ENCODE measurements around the gene SCGB3A1. TPM values are rescaled to one million over a fixed set of nuclear protein-coding genes. Genes with fewer than 3 reads are reported as not detected.
A peak's percentile ranks its signal among the peaks of the same experiment; 100 is the strongest.

The SCGB3A1 gene
- total RNA-seq, 2 donors from 2014 or later = not detected

GRCh38 chr5:180611140-180611850, 20.0 kb upstream of the SCGB3A1 start:
- no peak for DNase-seq (ENCODE audit: low spot score in 2 of 2)
- H3K36me3 Mint-ChIP-seq = no peaks in the 10 kb centered on the region
- H3K27ac Mint-ChIP-seq = no peak overlapping the region
- H3K9me3 Mint-ChIP-seq = no peaks in the 10 kb centered on the region
- no peak for ATAC-seq

GRCh38 chr5:180609817-180610550, 18.7 kb upstream of the SCGB3A1 start:
- H3K27ac Mint-ChIP-seq = no peak overlapping the region
- H3K9me3 Mint-ChIP-seq = no peaks in the 10 kb centered on the region
- no peaks in the 10 kb centered on the region for H3K36me3 Mint-ChIP-seq
- DNase-seq (ENCODE audit: low spot score in 2 of 2) (no peak), ATAC-seq (no peak)

GRCh38 chr5:180609386-180609785, 18.1 kb upstream of the SCGB3A1 start:
- ATAC-seq (no peak), DNase-seq (ENCODE audit: low spot score in 2 of 2) (no peak)
- H3K36me3 Mint-ChIP-seq = no peaks in the 10 kb centered on the region
- no peak overlapping the region for H3K27ac Mint-ChIP-seq
- H3K9me3 Mint-ChIP-seq = no peaks in the 10 kb centered on the region

GRCh38 chr5:180608572-180609310, 17.4 kb upstream of the SCGB3A1 start:
- H3K27ac Mint-ChIP-seq = no peak overlapping the region
- DNase-seq (ENCODE audit: low spot score in 2 of 2) = no peak
- H3K36me3 Mint-ChIP-seq = no peaks in the 10 kb centered on the region
- ATAC-seq = no peak
- no peaks in the 10 kb centered on the region for H3K9me3 Mint-ChIP-seq

GRCh38 chr5:180607861-180608571, 16.7 kb upstream of the SCGB3A1 start:
- DNase-seq (ENCODE audit: low spot score in 2 of 2) (no peak), ATAC-seq (no peak)
- H3K9me3 Mint-ChIP-seq = no peaks in the 10 kb centered on the region
- H3K36me3 Mint-ChIP-seq = no peaks in the 10 kb centered on the region
- H3K27ac Mint-ChIP-seq = no peak overlapping the region

- ATAC-seq = peak in 1 of 2 donors; percentile 43
- Mint-ChIP-seq H3K36me3 (no peaks in the 10 kb centered on the region), H3K27ac (no peak overlapping the region), H3K9me3 (no peaks in the 10 kb centered on the region)
- DNase-seq (ENCODE audit: low spot score in 2 of 2) = no peak
Observed at GRCh38 chr5:180606215-180606785, 15.0 kb upstream of the SCGB3A1 start.

- peak in 1 of 2 donors; percentile 71 for DNase-seq (ENCODE audit: low spot score in 2 of 2)
- H3K36me3 Mint-ChIP-seq = no peaks in the 10 kb centered on the region
- ATAC-seq = peak; percentile 56 to 72
- H3K27ac Mint-ChIP-seq = no peak overlapping the region
- H3K9me3 Mint-ChIP-seq = no peaks in the 10 kb centered on the region
Observed at GRCh38 chr5:180605554-180606214, 14.4 kb upstream of the SCGB3A1 start.

GRCh38 chr5:180604271-180604670, 13.0 kb upstream of the SCGB3A1 start:
- DNase-seq (ENCODE audit: low spot score in 2 of 2) (no peak), ATAC-seq (no peak)
- no peaks in the 10 kb centered on the region for H3K9me3 Mint-ChIP-seq
- H3K36me3 Mint-ChIP-seq = no peaks in the 10 kb centered on the region
- H3K27ac Mint-ChIP-seq = no peak overlapping the region

GRCh38 chr5:180603076-180603594, 11.8 kb upstream of the SCGB3A1 start:
- H3K9me3 Mint-ChIP-seq = no peaks in the 10 kb centered on the region
- H3K36me3 Mint-ChIP-seq = no peaks in the 10 kb centered on the region
- no peak overlapping the region for H3K27ac Mint-ChIP-seq
- no peak for DNase-seq (ENCODE audit: low spot score in 2 of 2)
- ATAC-seq = no peak

GRCh38 chr5:180602481-180603075, 11.3 kb upstream of the SCGB3A1 start:
- no peak overlapping the region for H3K27ac Mint-ChIP-seq
- no peaks in the 10 kb centered on the region for H3K36me3 Mint-ChIP-seq
- DNase-seq (ENCODE audit: low spot score in 2 of 2) (no peak), ATAC-seq (no peak)
- H3K9me3 Mint-ChIP-seq = no peaks in the 10 kb centered on the region

- ATAC-seq (no peak), DNase-seq (ENCODE audit: low spot score in 2 of 2) (peak in 1 of 2 donors; percentile 50)
- Mint-ChIP-seq H3K27ac (no peak overlapping the region), H3K9me3 (no peaks in the 10 kb centered on the region), H3K36me3 (no peaks in the 10 kb centered on the region)
Observed at GRCh38 chr5:180601591-180602480, 10.5 kb upstream of the SCGB3A1 start.

- no peak for DNase-seq (ENCODE audit: low spot score in 2 of 2)
Observed at GRCh38 chr5:180600554-180601041, 9.3 kb upstream of the SCGB3A1 start.

GRCh38 chr5:180599981-180600553, 8.8 kb upstream of the SCGB3A1 start:
- no peak for DNase-seq (ENCODE audit: low spot score in 2 of 2)
- Mint-ChIP-seq H3K36me3 (no peaks in the 10 kb centered on the region), H3K27ac (peak overlapping the region in 1 of 2 donors; percentile 62), H3K9me3 (no peaks in the 10 kb centered on the region)
- ATAC-seq = no peak

More at GRCh38 chr5:180600554-180601041, 9.3 kb upstream of the SCGB3A1 start:
- no peak for ATAC-seq
- H3K9me3 Mint-ChIP-seq = no peaks in the 10 kb centered on the region
- H3K36me3 Mint-ChIP-seq = no peaks in the 10 kb centered on the region
- no peak overlapping the region for H3K27ac Mint-ChIP-seq

GRCh38 chr5:180599590-180599914, 8.3 kb upstream of the SCGB3A1 start:
- no peak for DNase-seq (ENCODE audit: low spot score in 2 of 2)
- ATAC-seq = no peak

More at GRCh38 chr5:180599590-180599914, 8.3 kb upstream of the SCGB3A1 start:
- no peaks in the 10 kb centered on the region for H3K36me3 Mint-ChIP-seq
- H3K9me3 Mint-ChIP-seq = no peaks in the 10 kb centered on the region
- no peak overlapping the region for H3K27ac Mint-ChIP-seq
